Thymus (tissue), 11 donors: Measurements from ENCODE around the gene TLCD3B. TPM values are rescaled to one million over a fixed set of nuclear protein-coding genes. Genes with fewer than 3 reads are reported as not detected.

ENCODE experiments used
- DNase-seq, 9 donors: peaks; one replicate each; pipeline ENCODE4 v3.0.0-alpha.2; 2013; ENCODE audit warnings: low spot score in 9 of 9, low read depth in 6 of 9, missing footprints in 1 of 9
- H3K27ac ChIP-seq, 2 donors: one replicate each; pipeline ENCODE4 v1.5.1; 2013; ENCODE audit warnings: control low read depth in 1 of 2, low read depth in 1 of 2, low read length in 1 of 2, mild to moderate bottlenecking in 1 of 2, moderate library complexity in 1 of 2
- H3K27me3 ChIP-seq, 2 donors: one replicate each; pipeline ENCODE4 v1.5.1; 2013; ENCODE audit warnings: low read length in 1 of 2; ENCODE audit not compliant: control insufficient read depth in 2 of 2, insufficient read depth in 1 of 2
- H3K36me3 ChIP-seq, 2 donors: one replicate each; pipeline ENCODE4 v1.5.1; 2013; ENCODE audit warnings: low read length in 1 of 2, mild to moderate bottlenecking in 1 of 2, moderate library complexity in 1 of 2; ENCODE audit not compliant: control insufficient read depth in 2 of 2, insufficient read depth in 2 of 2
- H3K4me1 ChIP-seq, 2 donors: one replicate each; pipeline ENCODE4 v1.5.1; 2013; ENCODE audit warnings: low read length in 2 of 2; ENCODE audit not compliant: control insufficient read depth in 2 of 2, insufficient read depth in 2 of 2
- H3K4me3 ChIP-seq, 2 donors: one replicate each; pipeline ENCODE4 v1.5.1; 2013; ENCODE audit warnings: low read length in 2 of 2, control low read depth in 1 of 2, mild to moderate bottlenecking in 1 of 2
- H3K9me3 ChIP-seq, 2 donors: one replicate each; pipeline ENCODE4 v1.5.1; 2013; ENCODE audit warnings: low read length in 1 of 2, mild to moderate bottlenecking in 1 of 2; ENCODE audit not compliant: control insufficient read depth in 2 of 2, insufficient read depth in 1 of 2
- WGBS: extraction: QIAGEN DNeasy Blood & Tissue Kit; methylation state at CpG from one replicate; pipeline ENCODE4 v1.1.7; 2013; 5-methylcytosine and 5-hydroxymethylcytosine counted together
- polyA plus RNA-seq: library from polyadenylated mRNA; stranded (reverse); fragments of 200-250 nt; gene quantifications from one replicate; pipeline ENCODE4 v1.2.3, GENCODE V29; 2013
- total RNA-seq: library from RNA; stranded (reverse); fragments of 120-200 nt; gene quantifications from one replicate; pipeline ENCODE4 v1.2.4, GENCODE V29; 2013
- donor health status: healthy.

TLCD3B gene
- total and polyA plus RNA-seq, 2 donors, result 0.24 to 0.68 TPM

- Histone ChIP-seq H3K9me3 (no peaks in the 10 kb centered on the region), H3K4me1 (peaks cover 11 to 27% of the 10 kb centered on the region in 2 donors), H3K36me3 (peaks cover 48 to 65% of the 10 kb centered on the region in 2 donors), H3K27me3 (no peaks in the 10 kb centered on the region), H3K27ac (no peak overlapping the region), H3K4me3 (no peak overlapping the region)
- DNase-seq, result peak in 4 of 9 donors; percentile 52 to 70 (median 59)
- WGBS, result 94% methylated on average over 17 of the region's 17 CpGs
These were observed 37.9 kb upstream of the TLCD3B start for GRCh38 chr16:30068750-30069610.

GRCh38 chr16:30068333-30068732, 37.3 kb upstream of the TLCD3B start:
- Histone ChIP-seq H3K4me3 (no peak overlapping the region), H3K27me3 (no peaks in the 10 kb centered on the region), H3K9me3 (no peaks in the 10 kb centered on the region), H3K36me3 (peaks cover 48 to 65% of the 10 kb centered on the region in 2 donors), H3K4me1 (peaks cover 17 to 34% of the 10 kb centered on the region in 2 donors), H3K27ac (no peak overlapping the region)
- no peak for DNase-seq
- 97% methylated on average over 9 of the region's 9 CpGs for WGBS

- Histone ChIP-seq H3K4me3 (no peak overlapping the region), H3K27me3 (no peaks in the 10 kb centered on the region), H3K36me3 (peaks cover 48 to 58% of the 10 kb centered on the region in 2 donors), H3K27ac (no peak overlapping the region), H3K9me3 (no peaks in the 10 kb centered on the region), H3K4me1 (peaks cover 19 to 35% of the 10 kb centered on the region in 2 donors)
- WGBS, result 96% methylated on average over 6 of the region's 6 CpGs
- no peak for DNase-seq
These were observed 36.5 kb upstream of the TLCD3B start for GRCh38 chr16:30067584-30067916.

- H3K4me3 ChIP-seq, result peak overlapping the region; percentile 76 to 89
- H3K4me1 ChIP-seq, result peaks cover 19 to 35% of the 10 kb centered on the region in 2 donors
- peak overlapping the region in 1 of 2 donors; percentile 99 for H3K27ac ChIP-seq
- H3K9me3 ChIP-seq, result no peaks in the 10 kb centered on the region
- no peaks in the 10 kb centered on the region for H3K27me3 ChIP-seq
- peaks cover 48 to 52% of the 10 kb centered on the region in 2 donors for H3K36me3 ChIP-seq
- WGBS, result 82% methylated on average over 21 of the region's 21 CpGs
- DNase-seq, result no peak
These were observed 35.9 kb upstream of the TLCD3B start for GRCh38 chr16:30066761-30067583.

GRCh38 chr16:30065943-30066760, 35.1 kb upstream of the TLCD3B start:
- H3K4me1 ChIP-seq, result peaks cover 19 to 35% of the 10 kb centered on the region in 2 donors
- H3K27ac ChIP-seq, result peak overlapping the region; percentile 97 to 99
- peak overlapping the region; percentile 76 to 89 for H3K4me3 ChIP-seq
- H3K36me3 ChIP-seq, result peaks cover 41 to 44% of the 10 kb centered on the region in 2 donors
- WGBS, result 4% methylated on average over 44 of the region's 44 CpGs
- H3K9me3 ChIP-seq, result no peaks in the 10 kb centered on the region
- no peaks in the 10 kb centered on the region for H3K27me3 ChIP-seq
- peak in 1 of 9 donors; percentile 52 for DNase-seq

GRCh38 chr16:30065102-30065942, 34.3 kb upstream of the TLCD3B start, which contains the start of gene ALDOA:
Gene ALDOA, plus strand, starts transcription at chr16:30065760. Its CDS starts 1,138 bp downstream, at chr16:30066898.
- Histone ChIP-seq H3K4me1 (peaks cover 19 to 38% of the 10 kb centered on the region in 2 donors), H3K9me3 (no peaks in the 10 kb centered on the region), H3K27ac (peak within 1 kb of the TSS; percentile 97 to 99), H3K4me3 (peak within 1 kb of the TSS; percentile 76 to 89), H3K27me3 (no peaks in the 10 kb centered on the region), H3K36me3 (peaks cover 32 to 35% of the 10 kb centered on the region in 2 donors)
- WGBS, result under 1% methylated on average over 99 of the region's 99 CpGs
- DNase-seq, result peak; percentile 75 to 97 (median 92)

GRCh38 chr16:30064729-30065101, 33.6 kb upstream of the TLCD3B start:
- peaks cover 19 to 37% of the 10 kb centered on the region in 2 donors for H3K4me1 ChIP-seq

More at GRCh38 chr16:30064729-30065101, 33.6 kb upstream of the TLCD3B start:
- Histone ChIP-seq H3K4me3 (peak overlapping the region; percentile 76 to 89), H3K36me3 (peaks cover 26 to 29% of the 10 kb centered on the region in 2 donors), H3K9me3 (no peaks in the 10 kb centered on the region), H3K27me3 (no peaks in the 10 kb centered on the region), H3K27ac (peak overlapping the region; percentile 97 to 99)
- DNase-seq, result peak in 1 of 9 donors; percentile 20
- under 1% methylated on average over 25 of the region's 25 CpGs for WGBS
